ENCODE data around the gene LRRC4.

GRCh38 chr7:128027485-128027980 is 3.7 kb downstream of the LRRC4 start:
- TF ChIP-seq YY1 (IDR thresholded peaks at IDR 0.05; ENCODE audit: insufficient read depth, insufficient read length) (no peak), ZNF274 (IDR thresholded peaks at IDR 0.05; ENCODE audit: low read depth, low read length) (no peak), SUZ12 (IDR thresholded peaks at IDR 0.05; ENCODE audit: extremely low read depth, insufficient read depth, insufficient read length) (no peak)

Data from NT2/D1 (cell line).